ENCODE results near the gene EEF1A1. TPM values are rescaled to one million over a fixed set of nuclear protein-coding genes. Genes with fewer than 3 reads are reported as not detected.
"Not testable (repeated sequence)": the region's sequence is repeated elsewhere in the genome, so short reads cannot be mapped to it uniquely, and the experiment has no call there.

EEF1A1 gene
- total RNA-seq = over 10,000 TPM in 1 of 6 donors, 1,000 to 10,000 TPM in 5; 3,617 to 10,582 (median 7,272) TPM

DNA sequence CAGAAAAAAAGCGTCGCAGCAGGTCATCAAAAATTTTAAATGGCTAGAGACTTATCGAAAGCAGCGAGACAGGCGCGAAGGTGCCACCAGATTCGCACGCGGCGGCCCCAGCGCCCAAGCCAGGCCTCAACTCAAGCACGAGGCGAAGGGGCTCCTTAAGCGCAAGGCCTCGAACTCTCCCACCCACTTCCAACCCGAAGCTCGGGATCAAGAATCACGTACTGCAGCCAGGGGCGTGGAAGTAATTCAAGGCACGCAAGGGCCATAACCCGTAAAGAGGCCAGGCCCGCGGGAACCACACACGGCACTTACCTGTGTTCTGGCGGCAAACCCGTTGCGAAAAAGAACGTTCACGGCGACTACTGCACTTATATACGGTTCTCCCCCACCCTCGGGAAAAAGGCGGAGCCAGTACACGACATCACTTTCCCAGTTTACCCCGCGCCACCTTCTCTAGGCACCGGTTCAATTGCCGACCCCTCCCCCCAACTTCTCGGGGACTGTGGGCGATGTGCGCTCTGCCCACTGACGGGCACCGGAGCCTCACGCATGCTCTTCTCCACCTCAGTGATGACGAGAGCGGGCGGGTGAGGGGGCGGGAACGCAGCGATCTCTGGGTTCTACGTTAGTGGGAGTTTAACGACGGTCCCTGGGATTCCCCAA lies at the start of gene EEF1A1:
Gene EEF1A1 (minus strand): TSS at position 345 of the 663 bp plus-strand sequence. CDS start 1,006 bp downstream, outside the sequence.
- no peaks in the 10 kb centered on the region for H3K9me3 ChIP-seq
- TF ChIP-seq POLR2AphosphoS5 (IDR thresholded peaks at IDR 0.05) = peak; percentile 100
- TF ChIP-seq POLR2A (IDR thresholded peaks at IDR 0.05) = peak; percentile 98 to 100 (median 100)
- peak in 1 of 4 donors; percentile 88 for TF ChIP-seq EP300 (IDR thresholded peaks at IDR 0.05)
- TF ChIP-seq, protein P1, sequence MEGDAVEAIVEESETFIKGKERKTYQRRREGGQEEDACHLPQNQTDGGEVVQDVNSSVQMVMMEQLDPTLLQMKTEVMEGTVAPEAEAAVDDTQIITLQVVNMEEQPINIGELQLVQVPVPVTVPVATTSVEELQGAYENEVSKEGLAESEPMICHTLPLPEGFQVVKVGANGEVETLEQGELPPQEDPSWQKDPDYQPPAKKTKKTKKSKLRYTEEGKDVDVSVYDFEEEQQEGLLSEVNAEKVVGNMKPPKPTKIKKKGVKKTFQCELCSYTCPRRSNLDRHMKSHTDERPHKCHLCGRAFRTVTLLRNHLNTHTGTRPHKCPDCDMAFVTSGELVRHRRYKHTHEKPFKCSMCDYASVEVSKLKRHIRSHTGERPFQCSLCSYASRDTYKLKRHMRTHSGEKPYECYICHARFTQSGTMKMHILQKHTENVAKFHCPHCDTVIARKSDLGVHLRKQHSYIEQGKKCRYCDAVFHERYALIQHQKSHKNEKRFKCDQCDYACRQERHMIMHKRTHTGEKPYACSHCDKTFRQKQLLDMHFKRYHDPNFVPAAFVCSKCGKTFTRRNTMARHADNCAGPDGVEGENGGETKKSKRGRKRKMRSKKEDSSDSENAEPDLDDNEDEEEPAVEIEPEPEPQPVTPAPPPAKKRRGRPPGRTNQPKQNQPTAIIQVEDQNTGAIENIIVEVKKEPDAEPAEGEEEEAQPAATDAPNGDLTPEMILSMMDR (IDR thresholded peaks at IDR 0.05) = peak in 2 of 6 experiments; percentile 21 to 37
- no peaks in the 10 kb centered on the region for H3K27me3 ChIP-seq
- DNase-seq (peak; percentile 97 to 100), ATAC-seq (ENCODE audit: low FRiP score in 2 of 2) (peak; percentile 93 to 98)
- H3K27ac ChIP-seq = peak within 1 kb of the TSS; percentile 97 to 100 (median 98)
- WGBS, 2 donors = 0 to 1% methylated on average over 7 to 52 of the region's 53 CpGs
- H3K4me3 ChIP-seq = peak within 1 kb of the TSS; percentile 74 to 94 (median 83)
- H3K36me3 ChIP-seq = peaks cover 13 to 41% (median 25%) of the 10 kb centered on the region in 4 donors
- H3K4me1 ChIP-seq = peaks cover 32 to 50% (median 49%) of the 10 kb centered on the region in 4 donors

DNA sequence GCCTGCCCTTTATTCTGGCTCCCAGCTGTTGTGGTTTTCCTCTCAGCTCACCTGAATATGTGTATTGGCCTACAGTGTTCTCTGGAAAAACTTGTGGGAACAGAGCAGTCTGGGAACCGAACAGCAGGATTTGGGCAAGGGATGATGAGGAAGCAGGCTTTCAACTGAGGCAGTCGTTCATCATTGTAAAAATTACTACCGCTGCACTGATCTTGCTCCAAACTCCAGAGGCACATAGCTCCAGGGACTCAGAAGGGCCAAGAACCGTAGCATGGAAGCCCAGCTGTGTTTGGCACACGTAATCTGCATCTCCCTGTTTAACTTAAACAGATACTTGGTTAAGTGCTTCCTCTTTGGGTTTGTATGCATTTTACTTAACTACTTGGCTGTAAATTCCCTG lies 48.3 kb upstream of the EEF1A1 start:
- 77 to 84% methylated on average over 5 of the region's 5 CpGs for WGBS, 2 donors
- Histone ChIP-seq H3K4me3 (no peak overlapping the region), H3K27ac (no peak overlapping the region), H3K36me3 (no peaks in the 10 kb centered on the region), H3K4me1 (peaks cover 4 to 16% (median 14%) of the 10 kb centered on the region in 4 donors), H3K27me3 (no peaks in the 10 kb centered on the region), H3K9me3 (no peaks in the 10 kb centered on the region)
- ATAC-seq (ENCODE audit: low FRiP score in 2 of 2) (no peak), DNase-seq (no peak)
- no peak for TF ChIP-seq POLR2AphosphoS5 (IDR thresholded peaks at IDR 0.05)
- TF ChIP-seq, protein P1 (IDR thresholded peaks at IDR 0.05) = no peak
- TF ChIP-seq POLR2A (IDR thresholded peaks at IDR 0.05) = no peak

DNA sequence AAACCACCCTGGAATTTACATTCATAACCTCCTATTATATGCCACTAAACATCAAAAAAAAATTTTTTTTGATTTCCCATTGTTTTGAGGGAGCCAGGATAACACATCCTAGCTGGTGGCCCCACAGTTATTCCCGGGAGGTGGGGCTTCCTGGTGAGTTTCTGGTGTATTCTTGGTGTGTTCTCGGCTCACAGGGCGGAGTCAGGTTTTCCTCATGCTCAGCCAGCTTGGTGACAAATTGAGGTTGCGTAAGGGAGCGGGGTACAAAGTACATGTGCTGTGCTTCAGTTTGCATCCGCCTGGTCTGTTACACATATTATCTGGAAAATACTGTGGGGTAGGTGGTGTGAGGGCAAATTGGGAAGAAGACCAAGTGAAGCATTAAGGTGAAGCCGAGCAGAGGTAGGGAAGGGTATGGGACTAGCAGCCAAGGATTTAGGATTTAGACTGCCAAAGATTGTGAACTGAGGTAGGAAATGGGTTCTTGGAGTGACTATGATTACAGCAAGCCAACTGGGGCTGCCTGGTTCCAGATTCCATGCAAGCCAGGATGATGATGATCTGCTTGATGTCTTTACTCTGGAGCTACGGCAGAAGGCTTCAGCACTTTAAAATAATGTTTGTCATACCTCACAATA lies 46.2 kb upstream of the EEF1A1 start:
- DNase-seq = peak in 1 of 2 donors; percentile 90
- ATAC-seq (ENCODE audit: low FRiP score in 2 of 2) = peak; percentile 82 to 94
- WGBS, 2 donors = 50 to 51% methylated on average over 8 of the region's 8 CpGs

DNA sequence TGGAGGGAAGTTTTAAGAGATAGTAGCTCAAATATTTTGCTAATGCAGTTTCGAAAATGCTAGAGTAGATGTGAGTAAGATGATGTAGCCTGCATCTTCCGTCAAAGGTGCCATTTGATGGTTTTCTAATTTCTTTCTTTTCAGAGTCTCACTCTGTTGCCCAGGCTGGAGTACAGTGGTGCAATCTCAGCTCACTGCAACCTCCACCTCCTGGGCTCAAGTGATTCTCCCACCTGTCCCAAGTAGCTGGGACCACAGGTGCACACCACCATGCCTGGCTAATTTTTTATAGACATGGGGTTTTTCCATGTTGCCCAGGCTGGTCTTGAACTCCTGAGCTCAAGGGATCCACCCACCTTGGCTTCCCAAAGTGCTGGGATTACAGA lies 45.6 kb upstream of the EEF1A1 start:
- H3K4me3 ChIP-seq; ATAC-seq (ENCODE audit: low FRiP score in 2 of 2); H3K36me3 ChIP-seq; DNase-seq; H3K27me3 ChIP-seq; H3K9me3 ChIP-seq: not testable (repeated sequence)
- 89 to 90% methylated on average over 2 of the region's 2 CpGs for WGBS, 2 donors
- Histone ChIP-seq H3K4me1 (peaks cover 4 to 16% (median 14%) of the 10 kb centered on the region in 4 donors), H3K27ac (peak overlapping the region in 1 of 4 donors; percentile 52)

More for the DNA sequence above, 46.2 kb upstream of the EEF1A1 start:
- H3K27me3 ChIP-seq = no peaks in the 10 kb centered on the region
- H3K27ac ChIP-seq = peak overlapping the region in 2 of 4 donors; percentile 45 to 65
- H3K4me1 ChIP-seq = peaks cover 4 to 16% (median 14%) of the 10 kb centered on the region in 4 donors
- H3K4me3 ChIP-seq = no peak overlapping the region
- peak in 1 of 2 donors; percentile 55 for TF ChIP-seq POLR2AphosphoS5 (IDR thresholded peaks at IDR 0.05)
- TF ChIP-seq, protein P1 (IDR thresholded peaks at IDR 0.05) = no peak
- no peaks in the 10 kb centered on the region for H3K36me3 ChIP-seq
- H3K9me3 ChIP-seq = no peaks in the 10 kb centered on the region

DNA sequence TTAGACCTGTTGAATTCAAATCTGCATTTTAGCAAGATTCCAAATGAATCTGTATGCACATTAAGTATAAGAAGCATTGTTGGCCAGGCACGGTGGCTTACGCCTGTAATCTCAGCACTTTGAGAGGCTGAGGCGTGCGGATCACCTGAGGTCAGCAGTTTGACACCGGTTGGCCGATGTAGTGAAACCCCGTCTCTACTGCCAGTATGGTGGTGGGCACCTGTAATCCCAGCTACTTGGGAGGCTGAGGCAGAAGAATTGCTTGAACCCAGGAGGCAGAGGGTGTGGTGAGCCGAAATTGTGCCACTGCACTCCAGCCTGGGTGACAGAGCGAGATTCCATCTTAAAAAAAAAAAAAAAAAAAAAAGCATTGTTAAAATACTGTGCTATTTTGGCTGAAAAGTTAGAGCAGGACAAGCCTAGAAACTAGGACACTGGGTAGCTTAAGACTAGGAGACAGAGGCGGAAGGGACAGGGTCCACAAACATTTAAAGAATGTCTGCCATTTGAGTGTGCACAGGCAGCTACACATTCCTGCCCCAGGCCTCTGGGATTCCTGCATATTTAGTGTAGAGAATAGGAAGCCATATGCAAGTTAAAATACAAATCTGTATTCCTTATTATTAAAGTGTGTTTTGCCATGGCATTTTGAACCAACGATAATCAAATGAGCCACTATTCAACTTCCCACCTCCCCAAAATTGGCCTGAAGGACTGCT lies 45.1 kb upstream of the EEF1A1 start:
- 88 to 94% methylated on average over 11 of the region's 11 CpGs for WGBS, 2 donors
- Histone ChIP-seq H3K9me3 (no peaks in the 10 kb centered on the region), H3K4me3 (no peak overlapping the region), H3K36me3 (no peaks in the 10 kb centered on the region), H3K4me1 (peaks cover 4 to 16% (median 14%) of the 10 kb centered on the region in 4 donors), H3K27ac (peak overlapping the region in 1 of 4 donors; percentile 52), H3K27me3 (no peaks in the 10 kb centered on the region)
- TF ChIP-seq POLR2AphosphoS5 (IDR thresholded peaks at IDR 0.05) (no peak), EP300 (IDR thresholded peaks at IDR 0.05) (no peak), POLR2A (IDR thresholded peaks at IDR 0.05) (no peak)
- TF ChIP-seq, protein P1 (IDR thresholded peaks at IDR 0.05) = no peak
- ATAC-seq (ENCODE audit: low FRiP score in 2 of 2) (no peak), DNase-seq (no peak)

All from upper lobe of left lung (tissue), 6 donors.